Smooth muscle cell (in vitro differentiated cells): ENCODE measurements around the gene DPP6. TPM values are rescaled to one million over a fixed set of nuclear protein-coding genes. Genes with fewer than 3 reads are reported as not detected.
"Not testable (repeated sequence)": the region's sequence is repeated elsewhere in the genome, so short reads cannot be mapped to it uniquely, and the experiment has no call there.

Experiments used
- DNase-seq: peaks from one replicate; lab custom pipeline; 2025; ENCODE audit not compliant: unreplicated experiment; lab: John Stamatoyannopoulos, UW
- H2AFZ ChIP-seq: fragments of 200-600 bp; sonication (generic); 2 replicates; pipeline ENCODE4 v1.6.0; 2016; ENCODE audit warnings: antibody characterized with exemption, low read depth, mild to moderate bottlenecking
- H3F3A ChIP-seq: fragments of 200-600 bp; sonication (generic); 2 replicates; pipeline ENCODE4 v1.6.0; 2017; ENCODE audit warnings: antibody characterized with exemption, low read depth
- H3K27ac ChIP-seq: fragments of 200-600 bp; sonication (generic); 2 replicates; pipeline ENCODE4 v1.5.1; 2016; ENCODE audit warnings: low read depth, mild to moderate bottlenecking
- H3K27me3 ChIP-seq: fragments of 200-600 bp; sonication (generic); 2 replicates; pipeline ENCODE4 v1.6.1; 2016; ENCODE audit warnings: low read depth, mild to moderate bottlenecking
- H3K36me3 ChIP-seq: fragments of 200-600 bp; sonication (generic); 2 replicates; pipeline ENCODE4 v1.5.1; 2016; ENCODE audit warnings: low read depth
- H3K4me1 ChIP-seq: fragments of 200-600 bp; sonication (generic); 2 replicates; pipeline ENCODE4 v1.5.1; 2016; ENCODE audit warnings: low read depth
- H3K4me2 ChIP-seq: fragments of 200-600 bp; sonication (generic); 2 replicates; pipeline ENCODE4 v1.6.0; 2016; ENCODE audit warnings: mild to moderate bottlenecking
- H3K4me3 ChIP-seq: fragments of 200-600 bp; sonication (generic); 2 replicates; pipeline ENCODE4 v1.5.1; 2016; ENCODE audit warnings: mild to moderate bottlenecking
- H3K79me2 ChIP-seq: fragments of 200-600 bp; sonication (generic); 2 replicates; pipeline ENCODE4 v1.6.0; 2016; ENCODE audit warnings: low read depth, mild to moderate bottlenecking
- H3K9ac ChIP-seq: fragments of 200-600 bp; sonication (generic); 2 replicates; pipeline ENCODE4 v1.6.0; 2016; ENCODE audit warnings: low read depth
- H3K9me3 ChIP-seq: fragments of 200-600 bp; sonication (generic); replicated peaks from 2 replicates; pipeline ENCODE4 v1.5.1; 2016; ENCODE audit warnings: low read depth
- H4K20me1 ChIP-seq: fragments of 200-600 bp; sonication (generic); 2 replicates; pipeline ENCODE4 v1.6.0; 2016; ENCODE audit warnings: low read depth
- WGBS: methylation state at CpG from one replicate; pipeline ENCODE4 v1.1.7; 2016; ENCODE audit warnings: low lambda C conversion rate; 5-methylcytosine and 5-hydroxymethylcytosine counted together
- polyA plus RNA-seq: library from polyadenylated mRNA; unstranded; fragments of >200 nt; fragmentation: Nextera tagmentation; extraction: Ambion mirVana; gene quantifications from 2 replicates; pipeline ENCODE4 v1.2.1, GENCODE V29; 2016
- total RNA-seq: library from RNA; depleted of rRNA; stranded (reverse); fragments of >200 nt; gene quantifications from 2 replicates; pipeline ENCODE4 v1.2.3, GENCODE V29; 2014

DPP6 gene
- total RNA-seq (0.18 and 0.72 TPM in 2 replicates), polyA plus RNA-seq (0.35 TPM in 1 of 2 replicates, not detected in the other)

DNA sequence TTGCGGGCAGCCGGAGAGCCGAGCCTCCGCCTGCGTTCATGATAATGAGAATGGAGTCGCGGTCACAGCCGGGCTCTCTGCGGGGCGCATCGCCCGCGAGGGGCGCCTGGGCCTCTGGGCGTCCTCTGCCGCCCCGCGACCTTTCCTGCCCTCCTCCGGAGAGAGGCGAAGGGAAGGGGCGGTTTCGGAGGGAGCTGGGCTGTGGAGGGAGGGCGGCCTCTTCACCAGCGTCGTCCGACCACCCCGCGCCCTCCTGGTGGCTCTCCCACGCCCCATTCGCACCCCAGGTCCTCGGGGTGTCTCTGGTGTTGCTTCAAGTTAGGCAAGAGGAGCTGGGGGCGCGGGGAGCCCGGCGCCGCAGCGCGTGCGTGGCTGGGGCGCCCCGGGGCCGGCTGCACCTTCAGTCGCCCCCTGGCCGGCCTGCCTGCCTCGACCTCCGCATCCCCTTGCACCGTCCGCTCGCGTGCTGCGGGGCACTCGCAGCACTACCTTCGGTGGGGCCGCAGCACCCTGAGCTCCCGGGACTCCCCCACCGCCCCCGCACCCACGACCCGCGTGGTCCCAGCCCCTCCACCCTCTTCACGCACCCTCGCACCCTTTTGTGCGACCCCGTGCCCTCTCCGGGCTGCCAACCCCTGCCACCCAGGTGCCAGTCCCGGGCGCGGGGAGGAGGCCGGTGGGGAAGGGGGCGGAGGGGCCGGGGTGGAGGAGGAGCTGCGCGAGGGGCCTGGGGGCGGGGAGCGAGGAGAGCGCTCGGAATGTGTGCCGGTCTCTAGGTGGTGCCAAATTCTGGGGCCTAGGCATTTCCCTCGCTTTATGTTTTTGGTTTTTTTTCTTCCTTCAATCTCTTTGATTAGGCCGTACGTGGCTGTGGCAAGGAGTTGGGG is at the start of gene DPP6:
Gene DPP6 (plus strand): TSS at position 756 of the 887 bp plus-strand sequence.
- H3K36me3 ChIP-seq, DNase-seq, H3K9me3 ChIP-seq, H3K4me1 ChIP-seq, H2AFZ ChIP-seq, H3K9ac ChIP-seq, H3F3A ChIP-seq, H4K20me1 ChIP-seq, H3K27ac ChIP-seq, H3K79me2 ChIP-seq: not testable (repeated sequence)
- WGBS, result 3% methylated on average over 5 of the region's 81 CpGs
- Histone ChIP-seq H3K27me3 (peaks cover 22% of the 10 kb centered on the region), H3K4me2 (peak within 1 kb of the TSS; percentile 61), H3K4me3 (peak within 1 kb of the TSS; percentile 26)

DNA sequence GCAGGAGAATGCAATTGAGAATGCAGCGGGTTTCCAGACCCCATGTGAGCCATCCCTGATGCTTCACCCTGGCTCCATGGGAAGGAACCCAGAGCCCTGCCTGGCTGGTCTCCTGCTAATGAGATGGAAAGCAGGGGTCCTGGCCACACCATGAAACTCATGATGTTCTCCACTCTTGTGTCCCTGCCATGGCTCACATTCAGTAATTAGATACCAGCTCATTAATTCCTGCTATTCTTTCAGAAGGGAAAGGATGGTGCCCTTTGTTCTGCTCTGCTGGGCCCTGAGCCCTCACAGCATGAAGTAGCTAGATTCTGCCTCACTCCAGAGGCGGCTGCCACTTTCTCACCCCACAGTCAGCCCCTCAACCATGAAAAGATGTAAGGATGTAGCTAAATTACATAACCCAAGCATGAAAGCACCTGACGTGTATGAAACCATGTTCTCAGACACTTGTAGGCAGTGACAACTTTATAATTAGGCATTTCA is 42.7 kb upstream of the DPP6 start:
- 66% methylated on average over 2 of the region's 3 CpGs for WGBS

DNA sequence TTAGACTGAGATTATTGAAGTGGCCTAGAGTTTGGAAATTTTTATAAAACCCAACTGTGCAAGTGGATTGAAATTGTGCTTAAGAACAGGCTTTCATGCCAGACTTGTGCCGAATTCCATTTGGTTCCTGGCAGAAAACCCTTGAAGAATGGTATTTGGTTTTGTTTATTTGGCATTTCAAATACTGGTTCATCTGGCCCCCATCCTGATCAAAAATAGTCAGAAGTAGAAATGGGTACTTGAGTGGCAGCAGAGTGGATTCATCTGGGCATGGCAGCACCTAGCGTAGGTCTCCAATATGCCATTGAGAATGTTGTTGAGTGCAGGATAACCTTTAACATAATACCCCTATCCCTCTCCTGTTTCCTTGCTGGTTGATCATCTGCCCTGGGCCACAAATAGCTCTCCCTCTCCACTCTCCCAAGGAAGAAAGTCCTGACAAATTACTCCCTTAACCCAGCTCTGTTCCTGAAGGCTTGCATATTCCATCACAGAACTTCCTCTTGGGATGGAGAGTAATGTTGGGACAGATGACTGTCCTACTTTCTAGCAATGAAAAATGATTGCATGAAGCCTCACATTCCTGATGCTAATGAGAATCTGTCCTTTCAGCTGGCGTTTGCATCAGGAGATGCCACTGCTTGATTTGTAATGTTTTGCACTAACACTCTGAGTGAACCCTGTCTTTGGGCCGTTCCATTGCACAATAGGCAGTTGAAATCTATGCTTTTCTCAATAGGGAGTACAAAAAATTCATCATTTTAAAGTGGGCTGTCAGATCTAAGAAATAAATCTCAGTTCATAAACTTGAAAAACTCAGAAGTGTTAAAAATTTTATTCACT is 41.3 kb upstream of the DPP6 start:
- H3K9me3 ChIP-seq, H3K4me3 ChIP-seq, DNase-seq: not testable (repeated sequence)

More for the DNA sequence above, 42.7 kb upstream of the DPP6 start:
- H3K4me1 ChIP-seq, H3K36me3 ChIP-seq, DNase-seq, H3K9ac ChIP-seq, H3K4me3 ChIP-seq, H3K9me3 ChIP-seq, H3K27ac ChIP-seq, H3F3A ChIP-seq, H3K4me2 ChIP-seq, H4K20me1 ChIP-seq, H3K79me2 ChIP-seq, H2AFZ ChIP-seq, H3K27me3 ChIP-seq: not testable (repeated sequence)

DNA sequence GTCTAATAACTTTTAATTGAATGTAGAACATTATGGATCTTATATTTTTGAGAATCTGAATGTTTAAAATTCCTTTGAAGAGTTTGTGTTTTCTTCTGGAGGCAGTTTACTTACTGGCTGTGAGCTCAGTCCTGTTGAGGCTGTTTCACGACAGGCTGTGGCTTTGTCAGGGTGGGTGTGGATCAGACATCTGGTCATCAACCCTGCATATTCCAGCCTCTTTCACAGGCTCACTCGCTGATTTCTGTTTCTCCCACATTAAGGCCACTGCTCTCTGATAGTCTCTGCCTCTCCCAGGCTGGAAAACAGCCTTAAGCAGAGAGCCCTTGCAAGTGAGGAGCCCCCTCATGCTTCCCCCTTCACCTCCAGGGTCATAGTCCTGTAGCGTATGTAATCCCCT is 39.4 kb upstream of the DPP6 start:
- not testable (repeated sequence) for H3F3A ChIP-seq, H3K4me2 ChIP-seq, H3K27me3 ChIP-seq, DNase-seq, H3K9ac ChIP-seq, H3K4me1 ChIP-seq, H3K27ac ChIP-seq, H3K79me2 ChIP-seq, H3K36me3 ChIP-seq, H3K4me3 ChIP-seq, H4K20me1 ChIP-seq, H2AFZ ChIP-seq, H3K9me3 ChIP-seq
- 58% methylated on average over 3 of the region's 3 CpGs for WGBS

More for the DNA sequence above, 41.3 kb upstream of the DPP6 start:
- not testable (repeated sequence) for H3F3A ChIP-seq, H3K4me2 ChIP-seq, H3K36me3 ChIP-seq, H3K27me3 ChIP-seq, H3K27ac ChIP-seq, H3K4me1 ChIP-seq, H3K79me2 ChIP-seq, H4K20me1 ChIP-seq, H2AFZ ChIP-seq, H3K9ac ChIP-seq
- WGBS, result 74% methylated on average over 4 of the region's 4 CpGs

DNA sequence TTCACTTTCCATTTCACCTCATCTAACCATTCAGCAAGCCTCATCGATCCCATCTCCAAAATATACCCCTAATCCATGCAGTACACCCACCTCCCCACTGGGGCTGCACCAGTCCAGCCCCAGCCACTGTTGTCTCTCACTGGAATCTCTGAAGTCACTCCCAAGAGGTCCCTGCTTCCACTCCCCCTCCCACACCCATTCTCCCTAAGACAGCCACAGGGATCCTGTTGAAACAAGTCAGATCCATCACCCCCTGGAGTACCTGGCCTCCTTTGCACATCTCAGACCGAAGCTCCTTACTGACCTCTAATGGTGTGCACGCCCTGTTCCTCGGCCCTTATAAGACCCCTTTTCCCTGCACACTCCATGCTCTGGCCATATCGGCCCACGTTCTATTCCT is 36.6 kb upstream of the DPP6 start:
- 82% methylated on average over 6 of the region's 6 CpGs for WGBS
- not testable (repeated sequence) for DNase-seq, H3K4me1 ChIP-seq

DNA sequence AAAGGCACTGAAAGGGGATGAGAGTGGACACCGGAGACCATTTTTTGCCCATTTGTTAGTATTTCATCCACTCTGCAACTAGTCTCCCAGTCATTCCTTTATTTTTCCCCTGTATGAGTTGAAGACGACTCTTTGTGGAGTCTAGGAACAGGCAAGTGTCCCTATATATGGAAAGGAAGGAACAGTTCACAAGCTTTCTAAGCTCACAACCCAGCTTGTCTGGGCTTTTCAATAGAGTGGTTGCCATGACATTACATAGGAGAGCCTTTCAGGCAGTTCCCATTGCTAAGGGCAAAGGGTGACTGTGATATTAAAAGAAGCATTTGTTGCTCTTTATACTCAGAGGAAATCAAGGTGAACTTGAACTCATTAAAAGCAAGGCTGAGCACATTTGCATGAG is 33.8 kb upstream of the DPP6 start:
- not testable (repeated sequence) for DNase-seq, H3K4me3 ChIP-seq, H3K79me2 ChIP-seq, H3F3A ChIP-seq, H3K36me3 ChIP-seq, H3K4me1 ChIP-seq, H3K27ac ChIP-seq, H3K9me3 ChIP-seq, H3K4me2 ChIP-seq, H2AFZ ChIP-seq, H3K9ac ChIP-seq, H4K20me1 ChIP-seq, H3K27me3 ChIP-seq
- WGBS, result 79% methylated on average over 2 of the region's 2 CpGs

More for the DNA sequence above, 36.6 kb upstream of the DPP6 start:
- H3K27ac ChIP-seq, H4K20me1 ChIP-seq, H3K4me2 ChIP-seq, H3K9me3 ChIP-seq, H3K9ac ChIP-seq, H3F3A ChIP-seq, H3K79me2 ChIP-seq, H3K27me3 ChIP-seq, H3K4me3 ChIP-seq, H2AFZ ChIP-seq, H3K36me3 ChIP-seq: not testable (repeated sequence)

DNA sequence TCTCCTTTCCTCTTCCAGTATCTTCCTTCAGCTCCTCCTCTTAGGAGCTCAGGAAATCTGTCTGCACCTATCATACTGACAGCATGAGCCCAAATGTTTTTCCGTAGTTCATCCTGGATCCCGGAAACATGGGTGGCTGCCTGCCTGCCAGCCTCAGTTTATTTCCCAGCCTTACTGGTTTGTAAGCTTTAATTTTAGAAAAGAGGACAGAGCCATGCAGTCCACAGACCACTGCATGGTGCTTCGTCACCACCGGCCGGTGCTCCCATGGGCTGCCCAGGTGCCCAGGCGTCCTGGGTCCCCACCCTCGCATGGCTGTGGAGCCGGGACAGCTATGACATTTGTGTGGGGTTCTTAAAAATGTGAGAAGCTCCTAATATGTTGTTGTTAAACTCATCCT is 24.4 kb upstream of the DPP6 start:
- not testable (repeated sequence) for H3K27ac ChIP-seq, H3F3A ChIP-seq, H3K9me3 ChIP-seq, H3K4me2 ChIP-seq, H3K27me3 ChIP-seq, H3K4me3 ChIP-seq, H4K20me1 ChIP-seq, H2AFZ ChIP-seq, H3K9ac ChIP-seq, H3K36me3 ChIP-seq, DNase-seq, H3K4me1 ChIP-seq, H3K79me2 ChIP-seq
- WGBS, result 86% methylated on average over 8 of the region's 8 CpGs

DNA sequence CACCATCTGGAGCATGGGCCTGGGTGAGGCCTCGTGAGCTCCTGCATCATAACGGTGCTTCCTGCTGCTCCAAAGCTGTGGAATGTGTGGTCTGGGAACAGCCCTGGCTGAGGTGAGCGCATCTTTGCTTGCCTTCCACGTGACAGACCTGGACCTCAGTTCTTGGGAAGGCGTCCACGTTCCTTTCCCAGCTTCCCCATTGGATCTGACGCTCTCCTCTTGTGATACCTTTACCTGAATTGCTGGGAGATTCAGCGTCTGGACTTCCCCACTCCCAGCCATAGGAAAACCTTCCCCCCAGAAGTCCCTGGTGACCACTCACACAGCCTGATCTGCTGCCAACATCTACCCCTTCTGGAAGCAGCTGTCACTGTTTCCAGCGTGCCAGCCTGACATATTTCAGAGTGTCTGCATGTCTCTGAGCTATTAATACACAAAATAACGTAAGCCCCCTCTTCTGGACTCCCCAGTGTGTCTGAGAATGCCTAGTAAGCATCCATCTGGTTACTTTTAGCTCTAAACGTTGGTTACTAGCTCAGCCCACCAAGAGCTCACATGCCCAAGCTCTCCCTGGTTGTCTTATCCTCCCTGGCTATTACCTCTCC is 21.6 kb upstream of the DPP6 start:
- not testable (repeated sequence) for H3K79me2 ChIP-seq, H4K20me1 ChIP-seq, H3K4me3 ChIP-seq, DNase-seq, H3K9me3 ChIP-seq, H3K4me1 ChIP-seq, H3K9ac ChIP-seq, H3K27ac ChIP-seq, H3F3A ChIP-seq, H3K27me3 ChIP-seq, H3K4me2 ChIP-seq, H2AFZ ChIP-seq, H3K36me3 ChIP-seq
- 67% methylated on average over 11 of the region's 11 CpGs for WGBS
